ENCODE measurements around the gene TEX101.
"Not testable (repeated sequence)": the region's sequence is repeated elsewhere in the genome, so short reads cannot be mapped to it uniquely, and the experiment has no call there.

TEX101 gene, protein sequence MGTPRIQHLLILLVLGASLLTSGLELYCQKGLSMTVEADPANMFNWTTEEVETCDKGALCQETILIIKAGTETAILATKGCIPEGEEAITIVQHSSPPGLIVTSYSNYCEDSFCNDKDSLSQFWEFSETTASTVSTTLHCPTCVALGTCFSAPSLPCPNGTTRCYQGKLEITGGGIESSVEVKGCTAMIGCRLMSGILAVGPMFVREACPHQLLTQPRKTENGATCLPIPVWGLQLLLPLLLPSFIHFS

GRCh38 chr19:43414554-43414953, at the start of gene TEX101:
TEX101 (plus strand) TSS chr19:43414890; CDS start chr19:43415920, 1,030 bp downstream.
- no peak for DNase-seq

DNA sequence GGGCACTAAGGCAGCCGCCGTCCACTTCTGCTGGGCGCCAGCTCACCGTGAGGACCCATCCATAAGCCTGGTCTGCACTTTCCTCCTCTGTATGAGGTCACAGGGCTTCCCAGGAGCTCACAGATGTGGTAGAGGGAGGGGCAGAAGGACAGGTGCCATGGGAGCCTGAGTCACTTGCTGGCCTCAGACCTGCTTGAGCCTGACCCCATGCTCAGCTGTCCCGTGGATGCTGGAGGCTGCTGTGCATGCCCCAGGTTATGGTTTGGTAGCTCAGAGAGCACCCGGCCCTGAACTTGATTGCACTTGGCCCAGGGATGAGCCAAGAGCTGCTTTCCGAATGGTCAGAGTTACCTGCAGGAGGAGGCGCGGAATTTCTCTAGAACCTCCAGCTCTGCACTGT, 49.0 kb upstream of the TEX101 start:
- DNase-seq = not testable (repeated sequence)

GRCh38 chr19:43367822-43368221, 46.9 kb upstream of the TEX101 start:
- DNase-seq = no peak

GRCh38 chr19:43368897-43369296, 45.8 kb upstream of the TEX101 start:
- DNase-seq = not testable (repeated sequence)

- DNase-seq = no peak
These were observed 42.8 kb upstream of the TEX101 start for GRCh38 chr19:43371909-43372308.

GRCh38 chr19:43372462-43372861, 42.2 kb upstream of the TEX101 start:
- DNase-seq = no peak

DNA sequence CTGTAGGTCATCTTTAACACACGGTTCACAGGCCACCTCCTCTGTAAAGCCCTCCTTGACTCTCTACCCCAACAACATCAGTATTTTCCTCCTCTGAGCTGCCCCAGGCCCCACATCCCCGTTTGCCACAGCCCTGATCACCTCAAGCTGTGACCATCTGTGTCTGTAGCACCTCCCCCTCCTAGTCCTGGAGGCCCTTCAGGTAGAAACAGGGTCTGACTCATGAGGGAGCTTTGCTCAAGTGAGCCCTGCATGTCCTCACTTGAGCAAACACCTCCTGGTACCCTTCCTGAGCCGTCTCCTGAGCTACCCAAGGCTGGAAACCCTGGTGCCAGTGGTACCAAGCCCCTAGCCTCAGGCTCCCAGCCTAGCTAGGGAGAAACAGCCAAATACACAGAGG, 37.1 kb upstream of the TEX101 start:
- DNase-seq = not testable (repeated sequence)

DNA sequence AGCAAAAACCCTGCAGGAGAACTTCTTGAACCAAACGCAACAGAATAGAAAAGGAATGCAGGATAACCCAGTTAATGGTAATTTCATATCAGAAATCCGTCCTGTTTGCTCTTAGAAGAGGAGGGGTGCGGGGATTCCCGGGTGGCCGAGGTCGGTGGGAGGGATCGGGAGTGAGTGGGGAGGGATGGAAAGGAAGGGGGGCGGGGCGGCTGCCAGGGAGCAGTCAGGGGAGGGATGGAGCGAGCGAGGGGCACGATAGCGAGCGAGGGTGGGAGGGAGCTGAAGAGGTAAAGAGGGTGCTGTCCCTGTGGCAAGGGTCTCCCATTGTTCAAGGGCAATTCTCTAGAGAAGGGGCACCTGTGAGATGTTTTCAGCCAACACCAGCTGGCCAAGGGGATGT, 34.7 kb upstream of the TEX101 start:
- DNase-seq = no peak

- no peak for DNase-seq
These were observed 33.8 kb upstream of the TEX101 start for GRCh38 chr19:43380771-43381386.

DNA sequence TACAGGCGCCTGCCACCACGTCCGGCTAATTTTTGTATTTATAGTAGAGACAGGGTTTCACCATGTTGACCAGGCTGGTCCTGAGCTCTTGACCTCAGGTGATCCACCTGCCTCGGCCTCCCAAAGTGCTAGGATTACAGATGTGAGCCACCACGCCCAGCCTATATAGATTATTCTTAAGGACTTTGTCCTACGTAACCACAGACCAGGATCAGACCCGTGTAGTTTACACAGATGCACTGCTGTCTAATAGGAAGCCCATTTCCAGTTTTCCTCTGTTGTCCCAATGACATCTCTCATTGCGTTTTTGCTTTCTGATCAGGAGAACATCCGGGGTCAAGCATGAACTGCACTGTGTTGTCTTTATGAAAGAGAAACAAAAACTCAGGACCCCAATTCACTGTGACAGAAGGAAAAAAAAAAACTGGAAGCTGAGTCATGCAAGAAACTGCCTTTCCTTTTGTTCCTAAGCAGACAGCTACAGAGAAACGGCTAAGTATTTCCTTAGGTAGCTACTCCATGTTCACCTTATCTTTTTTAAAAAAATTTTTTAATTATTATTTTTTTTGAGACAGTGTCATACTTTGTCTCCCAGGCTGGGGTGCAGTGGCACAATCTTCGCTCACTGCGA, 32.0 kb upstream of the TEX101 start:
- DNase-seq = not testable (repeated sequence)

- not testable (repeated sequence) for DNase-seq
These were observed 31.4 kb upstream of the TEX101 start for GRCh38 chr19:43383254-43383653.

- DNase-seq = not testable (repeated sequence)
These were observed 30.9 kb upstream of the TEX101 start for GRCh38 chr19:43383759-43384158.

DNA sequence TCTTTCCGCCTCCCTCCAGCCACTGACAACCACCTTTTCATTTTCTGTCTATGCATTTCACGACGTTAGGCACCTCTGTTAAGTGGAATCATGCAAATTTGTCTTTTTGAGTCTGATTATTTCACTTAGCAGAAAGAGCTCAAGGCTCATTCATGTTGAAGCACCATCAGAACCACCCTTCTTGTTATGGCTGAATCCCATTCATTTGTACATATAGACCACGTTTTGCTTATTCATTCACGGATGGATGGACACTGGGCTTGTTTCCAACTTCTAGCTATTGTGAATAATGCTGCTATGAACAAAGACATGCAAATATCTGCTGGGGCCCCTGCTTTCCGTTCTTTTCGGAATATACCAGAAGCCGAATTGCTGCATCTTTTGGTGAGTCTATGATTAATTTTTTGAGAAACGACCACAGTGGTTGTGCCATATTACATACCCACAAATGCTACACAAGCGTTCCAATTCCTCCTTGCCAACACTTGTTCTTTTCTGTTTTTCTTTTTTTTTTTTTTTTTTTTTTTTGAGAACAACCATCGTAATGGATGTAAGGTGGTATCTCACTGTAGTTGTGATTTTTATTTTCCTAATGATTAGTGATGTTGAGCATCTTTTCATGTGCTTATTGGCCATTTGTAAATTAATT, 23.7 kb upstream of the TEX101 start:
- DNase-seq = peak; percentile 89

DNA sequence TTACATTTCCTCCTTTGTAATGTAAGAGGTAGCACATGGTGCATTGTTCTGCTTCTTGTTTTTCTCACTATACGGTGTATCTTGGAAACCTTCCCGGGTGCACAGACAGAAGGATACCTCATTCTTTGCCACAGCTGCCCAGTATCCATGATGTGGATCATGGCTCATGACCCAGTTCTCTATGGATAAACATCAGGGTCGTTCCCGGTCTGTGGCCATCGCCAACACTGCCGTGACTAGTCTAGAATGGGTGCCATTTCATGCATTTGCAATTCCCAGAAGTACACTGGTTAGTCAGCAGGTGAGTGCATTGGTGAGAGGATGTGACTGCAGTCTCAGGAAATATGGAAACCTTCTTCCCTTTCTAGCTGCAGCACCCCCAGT, 23.1 kb upstream of the TEX101 start:
- DNase-seq = peak; percentile 25

- DNase-seq = not testable (repeated sequence)
These were observed 21.2 kb upstream of the TEX101 start for GRCh38 chr19:43393501-43393900.

GRCh38 chr19:43395561-43395960, 19.1 kb upstream of the TEX101 start:
- no peak for DNase-seq

GRCh38 chr19:43406297-43406696, 8.4 kb upstream of the TEX101 start:
- no peak for DNase-seq

DNA sequence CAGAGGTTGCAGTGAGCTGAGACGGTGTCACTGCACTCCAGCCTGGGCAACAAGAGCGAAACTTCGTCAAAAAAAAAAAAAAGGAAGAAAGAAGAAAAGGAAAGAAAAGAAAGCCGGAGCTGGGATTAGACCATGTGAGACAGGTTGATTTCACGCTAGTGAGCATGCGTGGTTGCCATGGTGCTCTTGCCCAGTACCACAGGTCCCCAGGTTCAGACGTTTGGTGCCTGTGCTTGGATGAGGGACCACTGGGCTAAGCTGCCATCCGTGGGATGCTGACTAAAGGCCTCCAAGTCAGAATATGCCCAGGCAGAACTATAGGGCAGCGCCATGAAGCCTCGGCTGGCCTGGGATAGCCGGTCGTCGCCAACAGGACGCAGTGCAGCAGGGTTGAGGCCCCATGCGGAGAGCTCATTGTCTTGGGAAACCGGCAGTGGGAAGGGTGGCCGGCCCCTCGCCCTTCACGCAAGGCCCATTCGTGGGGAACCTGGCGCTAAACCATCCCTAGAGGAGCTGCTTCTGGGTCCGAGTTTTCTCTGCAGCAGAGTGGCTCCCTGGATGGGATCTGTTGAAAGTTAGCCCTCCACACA, 7.2 kb upstream of the TEX101 start:
- no peak for DNase-seq

- no peak for DNase-seq
These were observed 6.6 kb upstream of the TEX101 start for GRCh38 chr19:43408043-43408442.

- DNase-seq = no peak
These were observed 5.3 kb upstream of the TEX101 start for GRCh38 chr19:43409415-43409814.

- no peak for DNase-seq
These were observed 2.2 kb upstream of the TEX101 start for GRCh38 chr19:43412441-43412840.

DNA sequence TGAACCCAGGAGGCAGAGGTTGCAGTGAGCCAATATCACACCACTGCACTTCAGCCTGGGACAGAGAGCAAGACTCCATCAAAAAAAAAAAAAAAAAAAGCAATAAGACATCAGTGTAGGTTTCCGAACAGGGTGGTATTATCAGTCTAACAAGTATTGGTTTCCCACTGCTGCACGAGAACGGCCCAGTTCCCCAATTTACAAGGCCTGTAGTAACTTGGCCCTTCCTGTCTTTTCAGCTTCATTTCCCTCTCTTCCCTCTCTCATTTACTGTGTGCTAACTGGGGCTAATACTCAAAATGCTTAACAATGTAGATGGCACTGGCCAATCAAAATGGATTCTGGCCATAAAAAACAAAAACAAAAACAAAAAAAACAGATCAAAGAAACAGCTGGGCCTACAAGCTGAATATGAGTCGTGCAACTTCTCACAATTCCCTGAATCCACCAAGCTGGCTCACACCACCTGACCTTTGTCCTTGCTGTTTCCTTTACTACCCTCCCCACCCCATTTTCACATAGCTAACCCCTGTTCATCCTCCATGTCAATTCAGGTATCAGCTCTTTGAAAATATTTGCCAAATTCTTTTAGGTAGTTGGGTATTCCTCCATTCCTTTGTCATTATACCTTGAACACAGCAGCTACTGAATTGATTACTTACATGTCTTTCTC, 2.4 kb downstream of the TEX101 start:
- DNase-seq = no peak

- DNase-seq = no peak
These were observed 6.3 kb downstream of the TEX101 start for GRCh38 chr19:43420954-43421353.
